Transverse colon (tissue), 4 donors: Measurements from ENCODE around the gene ERF. TPM values are rescaled to one million over a fixed set of nuclear protein-coding genes. Genes with fewer than 3 reads are reported as not detected.

ENCODE experiments used
- DNase-seq: peaks from one replicate; pipeline ENCODE4 v3.0.0-alpha.2; 2019
- H3K27ac ChIP-seq, 4 donors: fragments of 200-600 bp; sonication (generic); 2 replicates each; pipeline ENCODE4 v1.5.1; 2016 to 2018; ENCODE audit warnings: inconsistent platforms in 4 of 4
- H3K27me3 ChIP-seq: fragments of 200-600 bp; sonication (generic); 2 replicates; pipeline ENCODE4 v1.5.1; 2017; ENCODE audit warnings: inconsistent platforms
- H3K36me3 ChIP-seq, 4 donors: fragments of 200-600 bp; sonication (generic); 2 replicates each; pipeline ENCODE4 v1.5.1; 2017 to 2019; ENCODE audit warnings: inconsistent platforms in 4 of 4
- H3K4me1 ChIP-seq, 4 donors: fragments of 200-600 bp; sonication (generic); 2 replicates each; pipeline ENCODE4 v1.5.1; 2017 to 2020; ENCODE audit warnings: inconsistent platforms in 4 of 4
- H3K4me3 ChIP-seq, 4 donors: fragments of 200-600 bp; sonication (generic); 1 replicate in 1 of 4; 2 replicates in 3 of 4; pipeline versions ENCODE4 v1.5.1 to v1.6.1; 2017 to 2019; ENCODE audit warnings: inconsistent platforms in 4 of 4
- H3K9me3 ChIP-seq, 2 donors: fragments of 200-600 bp; sonication (generic); 2 replicates each; pipeline ENCODE4 v1.5.1; 2017 to 2019; ENCODE audit warnings: inconsistent platforms in 2 of 2
- EP300 ChIP-seq: sonication (generic); formaldehyde crosslinking; IDR thresholded peaks from one replicate; pipeline ENCODE4 v1.6.1; 2017; ENCODE audit warnings: antibody characterized with exemption, low read depth
- POLR2A ChIP-seq: fragments of 450-650 bp; IDR thresholded peaks from one replicate; pipeline ENCODE4 v1.6.1; 2016; ENCODE audit warnings: antibody characterized with exemption, mild to moderate bottlenecking, moderate library complexity
- POLR2AphosphoS5 ChIP-seq, 3 donors: sonication (generic); formaldehyde crosslinking; IDR thresholded peaks; one replicate each; pipeline ENCODE4 v1.6.1; 2016; ENCODE audit warnings: antibody characterized with exemption in 3 of 3
- WGBS, 2 donors: methylation state at CpG; one replicate each; pipeline ENCODE4 v1.1.5; 2018; ENCODE audit warnings: low coverage in 1 of 2; 5-methylcytosine and 5-hydroxymethylcytosine counted together
- in situ Hi-C, 4 donors: fragments of 200-750 bp; cut with MboI; loops; one replicate each; pipeline versions ENCODE4 v1.15.0 to v1.15.1; 2017; ENCODE audit warnings: low sequenced_read_pairs in 3 of 4, low pct_ligation_motif_present in 1 of 4, low pct_unique_long_range_greater_than_20kb in 1 of 4
- intact Hi-C: fragments of 100-400 bp; cut with DNase I; formaldehyde crosslinking; loops from one replicate; pipeline ENCODE4 v1.15.1; 2023; ENCODE audit warnings: low total_unique reads
- total RNA-seq, 4 donors: library from RNA; depleted of rRNA; stranded (reverse); fragments of >200 nt; gene quantifications; one replicate each; pipeline ENCODE4 v1.1.0, GENCODE V29; 2016
- TF ChIP-seq, protein P1 (sequence below), 5 experiments: fragments of 200-600 bp in 3 of 5; fragments of 450-650 bp in 2 of 5; sonication (generic) in 3 of 5; IDR thresholded peaks; 1 replicate in 2 of 5; 2 replicates in 3 of 5; pipeline ENCODE4 v1.5.1; 2016 to 2017; ENCODE audit warnings: antibody characterized with exemption in 5 of 5, inconsistent platforms in 3 of 5, mild to moderate bottlenecking in 2 of 5, moderate library complexity in 1 of 5

The ERF gene
- total RNA-seq, 4 donors from 2014 or later, result 20.9 to 67.3 (median 30.5) TPM

DNA sequence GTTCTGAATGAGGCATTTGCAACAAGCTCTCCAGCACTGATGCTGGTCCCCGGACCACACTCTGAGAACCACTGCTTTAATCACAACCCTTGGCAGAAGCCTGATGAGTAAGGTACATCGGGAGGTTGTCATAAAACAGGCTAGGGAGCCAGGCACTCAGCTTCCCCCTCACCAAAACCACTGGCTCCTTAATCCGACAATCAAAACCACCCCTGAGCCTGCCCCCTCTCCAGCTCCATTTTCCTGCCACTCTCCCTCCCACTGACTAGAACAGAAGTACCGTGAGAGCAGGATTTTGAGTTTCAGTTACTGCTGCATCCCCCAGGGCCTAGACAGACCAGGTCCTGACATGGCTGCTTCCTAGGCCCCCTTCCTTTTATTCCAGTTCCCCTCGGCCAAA is 19.7 kb downstream of the ERF start:
- 80 to 92% methylated on average over 4 to 5 of the region's 5 CpGs for WGBS, 2 donors
- no peaks in the 10 kb centered on the region for H3K27me3 ChIP-seq
- TF ChIP-seq POLR2AphosphoS5 (IDR thresholded peaks at IDR 0.05), result no peak
- TF ChIP-seq POLR2A, result no peak
- no peak for TF ChIP-seq EP300
- TF ChIP-seq, protein P1, sequence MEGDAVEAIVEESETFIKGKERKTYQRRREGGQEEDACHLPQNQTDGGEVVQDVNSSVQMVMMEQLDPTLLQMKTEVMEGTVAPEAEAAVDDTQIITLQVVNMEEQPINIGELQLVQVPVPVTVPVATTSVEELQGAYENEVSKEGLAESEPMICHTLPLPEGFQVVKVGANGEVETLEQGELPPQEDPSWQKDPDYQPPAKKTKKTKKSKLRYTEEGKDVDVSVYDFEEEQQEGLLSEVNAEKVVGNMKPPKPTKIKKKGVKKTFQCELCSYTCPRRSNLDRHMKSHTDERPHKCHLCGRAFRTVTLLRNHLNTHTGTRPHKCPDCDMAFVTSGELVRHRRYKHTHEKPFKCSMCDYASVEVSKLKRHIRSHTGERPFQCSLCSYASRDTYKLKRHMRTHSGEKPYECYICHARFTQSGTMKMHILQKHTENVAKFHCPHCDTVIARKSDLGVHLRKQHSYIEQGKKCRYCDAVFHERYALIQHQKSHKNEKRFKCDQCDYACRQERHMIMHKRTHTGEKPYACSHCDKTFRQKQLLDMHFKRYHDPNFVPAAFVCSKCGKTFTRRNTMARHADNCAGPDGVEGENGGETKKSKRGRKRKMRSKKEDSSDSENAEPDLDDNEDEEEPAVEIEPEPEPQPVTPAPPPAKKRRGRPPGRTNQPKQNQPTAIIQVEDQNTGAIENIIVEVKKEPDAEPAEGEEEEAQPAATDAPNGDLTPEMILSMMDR (IDR thresholded peaks at IDR 0.05), result no peak
- DNase-seq, result no peak
- no peak overlapping the region for H3K4me3 ChIP-seq
- peaks cover 0 to 4% (median 0%) of the 10 kb centered on the region in 4 donors for H3K4me1 ChIP-seq
- intact Hi-C loops, result no loop called here
- no peak overlapping the region for H3K27ac ChIP-seq
- in situ Hi-C loops, result no loop called here
- H3K9me3 ChIP-seq, result no peaks in the 10 kb centered on the region
- peaks cover 0 to 32% (median 9%) of the 10 kb centered on the region in 4 donors for H3K36me3 ChIP-seq

DNA sequence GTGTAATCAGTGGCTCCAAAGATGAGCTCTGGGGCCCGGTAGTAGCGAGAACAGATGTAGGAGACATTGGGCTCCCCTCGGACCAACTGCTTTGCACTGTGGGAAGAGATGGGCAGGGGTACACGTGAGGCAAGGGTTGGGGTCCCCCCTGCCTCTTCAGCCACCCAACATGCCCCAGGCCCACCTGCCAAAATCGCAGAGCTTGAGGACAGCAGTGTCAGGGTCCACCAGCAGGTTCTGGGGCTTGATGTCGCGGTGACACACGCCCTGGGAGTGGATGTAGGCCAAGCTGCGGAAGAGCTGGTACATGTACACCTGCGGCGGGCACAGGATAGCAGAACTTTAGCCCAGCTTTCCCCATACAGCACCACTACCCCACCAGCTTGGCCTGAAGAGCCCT is 20.6 kb downstream of the ERF start:
- DNase-seq, result no peak
- in situ Hi-C loops, result no loop called here
- H3K4me3 ChIP-seq, result no peak overlapping the region
- H3K4me1 ChIP-seq, result peaks cover 0 to 6% (median 0%) of the 10 kb centered on the region in 4 donors
- no peaks in the 10 kb centered on the region for H3K27me3 ChIP-seq
- no peak overlapping the region for H3K27ac ChIP-seq
- H3K36me3 ChIP-seq, result peaks cover 0 to 32% (median 9%) of the 10 kb centered on the region in 4 donors
- TF ChIP-seq POLR2A, result no peak
- no peak for TF ChIP-seq EP300
- no peak for TF ChIP-seq POLR2AphosphoS5 (IDR thresholded peaks at IDR 0.05)
- TF ChIP-seq, protein P1 (IDR thresholded peaks at IDR 0.05), result no peak
- WGBS, 2 donors, result 91 to 100% methylated on average over 2 to 11 of the region's 11 CpGs
- intact Hi-C loops, result no loop called here
- H3K9me3 ChIP-seq, result no peaks in the 10 kb centered on the region

DNA sequence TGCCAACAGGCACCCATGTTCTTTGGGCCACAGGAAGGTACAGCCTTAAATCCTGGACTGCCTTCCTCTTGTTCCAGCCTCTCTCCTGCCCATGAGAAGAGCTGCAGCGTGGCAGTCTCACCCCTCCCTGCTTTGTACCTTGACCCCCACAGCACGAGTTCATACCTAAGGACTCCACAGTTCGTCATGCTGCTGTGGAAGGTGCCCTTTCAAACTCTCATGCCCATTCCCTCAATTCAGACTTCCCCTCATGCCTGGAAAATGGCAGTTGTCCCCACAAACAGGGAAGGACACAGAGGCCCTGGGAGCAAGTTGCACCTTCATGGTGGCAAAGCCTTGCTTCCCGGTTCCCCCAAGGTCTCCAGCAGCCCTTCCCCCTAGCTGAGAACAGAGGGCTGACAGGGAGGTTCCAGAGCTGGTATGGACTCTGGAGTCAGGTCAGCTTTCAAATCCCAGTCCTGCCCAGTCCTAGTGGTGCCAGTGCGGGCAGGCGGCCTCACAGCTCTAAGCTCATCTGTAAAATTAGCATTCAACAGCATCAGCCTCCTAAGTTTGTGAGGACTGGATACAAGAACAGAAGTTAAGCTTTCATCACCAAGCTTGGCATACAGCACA is 21.1 kb downstream of the ERF start:
- TF ChIP-seq EP300, result no peak
- TF ChIP-seq POLR2A, result no peak
- TF ChIP-seq, protein P1 (IDR thresholded peaks at IDR 0.05), result no peak
- TF ChIP-seq POLR2AphosphoS5 (IDR thresholded peaks at IDR 0.05), result no peak
- H3K36me3 ChIP-seq, result peaks cover 0 to 32% (median 9%) of the 10 kb centered on the region in 4 donors
- no peak for DNase-seq
- peaks cover 0 to 6% (median 0%) of the 10 kb centered on the region in 4 donors for H3K4me1 ChIP-seq
- H3K27me3 ChIP-seq, result no peaks in the 10 kb centered on the region
- H3K9me3 ChIP-seq, result no peaks in the 10 kb centered on the region
- no peak overlapping the region for H3K4me3 ChIP-seq
- WGBS, 2 donors, result 74% methylated on average over 6 of the region's 6 CpGs; no CpG with 5 or more reads in 1 of the 2 donors
- no peak overlapping the region for H3K27ac ChIP-seq
- in situ Hi-C loops, result no loop called here
- intact Hi-C loops, result no loop called here

DNA sequence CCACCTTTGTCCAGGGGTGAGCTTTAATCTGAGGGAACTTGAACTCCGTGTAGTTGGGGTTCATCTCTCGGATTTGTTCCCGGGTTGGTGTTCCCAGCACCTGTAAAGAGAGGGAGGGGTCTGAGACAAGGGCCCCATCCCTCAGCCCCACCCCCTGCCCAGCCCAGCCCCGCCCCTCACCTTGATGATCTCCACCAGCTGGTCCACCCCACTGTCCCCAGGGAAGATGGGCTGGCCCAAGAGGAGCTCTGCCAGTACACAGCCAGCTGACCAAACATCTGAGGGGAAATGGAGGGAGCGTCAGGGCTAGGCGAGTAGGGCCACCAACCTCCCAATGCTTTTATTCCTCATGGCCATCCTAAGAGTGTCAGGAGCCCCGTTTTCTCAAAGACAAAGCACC is 21.8 kb downstream of the ERF start:
- Histone ChIP-seq H3K9me3 (no peaks in the 10 kb centered on the region), H3K27ac (no peak overlapping the region), H3K27me3 (no peaks in the 10 kb centered on the region), H3K36me3 (peaks cover 0 to 32% (median 9%) of the 10 kb centered on the region in 4 donors), H3K4me3 (no peak overlapping the region), H3K4me1 (peaks cover 0 to 6% (median 0%) of the 10 kb centered on the region in 4 donors)
- no peak for TF ChIP-seq POLR2A
- TF ChIP-seq, protein P1 (IDR thresholded peaks at IDR 0.05), result no peak
- TF ChIP-seq EP300, result no peak
- no peak for TF ChIP-seq POLR2AphosphoS5 (IDR thresholded peaks at IDR 0.05)
- intact Hi-C loops (no loop called here), in situ Hi-C loops (no loop called here)
- WGBS, 2 donors, result 73% methylated on average over 6 of the region's 7 CpGs; no CpG with 5 or more reads in 1 of the 2 donors
- DNase-seq, result no peak
